Measurements from ENCODE around the gene TSHZ2. TPM values are rescaled to one million over a fixed set of nuclear protein-coding genes. Genes with fewer than 3 reads are reported as not detected.

The TSHZ2 gene
- total and polyA plus RNA-seq, 2 experiments from 2014 or later: 10.4 to 32.0 TPM

DNA sequence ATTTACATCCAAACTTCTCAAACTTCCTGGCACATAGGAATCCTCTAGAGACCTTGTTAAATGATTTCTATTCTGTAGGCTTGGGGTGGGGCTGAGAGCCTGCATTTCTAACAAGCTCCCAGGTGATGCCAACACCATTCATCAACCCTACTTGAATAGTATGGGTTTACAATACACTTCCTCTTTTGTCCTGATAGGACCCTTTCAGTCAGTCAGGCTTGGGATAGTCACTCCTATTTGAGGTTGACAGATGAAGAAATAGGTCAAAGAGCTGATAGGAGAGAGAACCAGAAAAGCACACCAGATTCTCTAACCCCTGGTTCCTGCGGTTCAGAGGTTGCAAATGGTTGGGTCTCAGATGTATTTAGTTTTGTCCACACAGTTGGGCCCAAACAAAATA, 273.4 kb downstream of the TSHZ2 start:
- no peaks in the 10 kb centered on the region for H3K4me1 ChIP-seq (ENCODE audit: low read depth)
- no peak overlapping the region for H3K4me3 ChIP-seq
- TF ChIP-seq, protein P1, sequence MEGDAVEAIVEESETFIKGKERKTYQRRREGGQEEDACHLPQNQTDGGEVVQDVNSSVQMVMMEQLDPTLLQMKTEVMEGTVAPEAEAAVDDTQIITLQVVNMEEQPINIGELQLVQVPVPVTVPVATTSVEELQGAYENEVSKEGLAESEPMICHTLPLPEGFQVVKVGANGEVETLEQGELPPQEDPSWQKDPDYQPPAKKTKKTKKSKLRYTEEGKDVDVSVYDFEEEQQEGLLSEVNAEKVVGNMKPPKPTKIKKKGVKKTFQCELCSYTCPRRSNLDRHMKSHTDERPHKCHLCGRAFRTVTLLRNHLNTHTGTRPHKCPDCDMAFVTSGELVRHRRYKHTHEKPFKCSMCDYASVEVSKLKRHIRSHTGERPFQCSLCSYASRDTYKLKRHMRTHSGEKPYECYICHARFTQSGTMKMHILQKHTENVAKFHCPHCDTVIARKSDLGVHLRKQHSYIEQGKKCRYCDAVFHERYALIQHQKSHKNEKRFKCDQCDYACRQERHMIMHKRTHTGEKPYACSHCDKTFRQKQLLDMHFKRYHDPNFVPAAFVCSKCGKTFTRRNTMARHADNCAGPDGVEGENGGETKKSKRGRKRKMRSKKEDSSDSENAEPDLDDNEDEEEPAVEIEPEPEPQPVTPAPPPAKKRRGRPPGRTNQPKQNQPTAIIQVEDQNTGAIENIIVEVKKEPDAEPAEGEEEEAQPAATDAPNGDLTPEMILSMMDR (IDR thresholded peaks at IDR 0.05; ENCODE audit: low read depth, low read length): no peak
- H3K9me3 ChIP-seq (ENCODE audit: low read depth): no peaks in the 10 kb centered on the region
- H3K27me3 ChIP-seq: no peaks in the 10 kb centered on the region
- no peak overlapping the region for H3K27ac ChIP-seq
- DNase-seq (ENCODE audit: low read depth in 1 of 2, low spot score in 1 of 2): no peak
- H3K36me3 ChIP-seq: no peaks in the 10 kb centered on the region

DNA sequence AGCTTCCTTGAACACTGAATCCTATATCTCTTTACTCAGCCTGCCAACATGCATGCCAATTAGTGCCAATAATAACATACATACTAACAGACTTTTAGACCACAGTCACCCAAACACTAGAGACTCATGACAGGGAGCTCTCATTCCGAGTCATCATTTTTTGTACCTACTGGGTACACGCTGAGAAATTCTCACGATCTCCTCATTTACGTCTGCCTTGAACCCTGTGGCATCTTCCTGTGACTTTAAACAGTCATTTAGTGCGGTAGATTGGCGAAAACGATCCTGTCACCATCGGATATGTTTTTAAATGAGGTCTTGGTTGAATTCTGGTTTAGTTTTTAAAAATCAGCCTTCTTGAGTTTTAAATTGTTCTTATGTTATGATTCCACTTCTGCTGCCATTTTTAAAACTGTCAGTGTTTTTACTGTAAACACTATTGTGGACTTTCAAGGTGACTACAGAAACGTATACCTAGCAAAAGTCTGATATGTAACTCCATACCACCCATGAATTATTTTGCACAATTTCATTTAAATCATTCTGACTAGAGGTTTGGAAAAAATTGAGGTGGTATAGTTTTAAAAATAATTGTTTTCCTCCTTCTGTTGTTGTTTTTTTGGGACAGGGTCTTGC, 275.4 kb downstream of the TSHZ2 start:
- no peak overlapping the region for H3K27ac ChIP-seq
- DNase-seq (ENCODE audit: low read depth in 1 of 2, low spot score in 1 of 2): no peak
- no peaks in the 10 kb centered on the region for H3K4me1 ChIP-seq (ENCODE audit: low read depth)
- H3K27me3 ChIP-seq: no peaks in the 10 kb centered on the region
- no peaks in the 10 kb centered on the region for H3K36me3 ChIP-seq
- TF ChIP-seq, protein P1 (IDR thresholded peaks at IDR 0.05; ENCODE audit: low read depth, low read length): no peak
- no peak overlapping the region for H3K4me3 ChIP-seq
- no peaks in the 10 kb centered on the region for H3K9me3 ChIP-seq (ENCODE audit: low read depth)

DNA sequence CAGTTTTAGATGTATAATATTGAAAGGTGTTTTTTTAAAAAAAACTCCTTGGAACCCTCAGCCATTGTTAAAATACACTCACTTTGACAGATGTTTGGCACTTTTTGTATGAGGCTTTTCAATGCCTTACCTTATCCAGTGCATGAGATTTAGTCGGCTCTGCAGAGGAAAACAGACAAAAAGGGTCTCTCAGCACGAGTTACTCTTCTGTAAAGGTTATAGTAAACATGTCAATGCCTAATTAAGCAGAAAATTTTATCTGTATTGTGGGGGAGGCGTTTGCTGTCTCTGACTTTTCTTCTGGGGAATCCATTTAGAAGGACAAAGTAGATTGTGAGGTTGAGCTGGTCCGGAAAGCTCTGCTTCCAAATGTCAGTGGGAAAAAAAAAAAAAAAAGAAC, 278.3 kb downstream of the TSHZ2 start:
- Histone ChIP-seq H3K27me3 (no peaks in the 10 kb centered on the region), H3K4me3 (no peak overlapping the region), H3K27ac (no peak overlapping the region), H3K4me1 (ENCODE audit: low read depth) (no peaks in the 10 kb centered on the region), H3K36me3 (no peaks in the 10 kb centered on the region), H3K9me3 (ENCODE audit: low read depth) (no peaks in the 10 kb centered on the region)
- TF ChIP-seq, protein P1 (IDR thresholded peaks at IDR 0.05; ENCODE audit: low read depth, low read length): no peak
- DNase-seq (ENCODE audit: low read depth in 1 of 2, low spot score in 1 of 2): no peak

DNA sequence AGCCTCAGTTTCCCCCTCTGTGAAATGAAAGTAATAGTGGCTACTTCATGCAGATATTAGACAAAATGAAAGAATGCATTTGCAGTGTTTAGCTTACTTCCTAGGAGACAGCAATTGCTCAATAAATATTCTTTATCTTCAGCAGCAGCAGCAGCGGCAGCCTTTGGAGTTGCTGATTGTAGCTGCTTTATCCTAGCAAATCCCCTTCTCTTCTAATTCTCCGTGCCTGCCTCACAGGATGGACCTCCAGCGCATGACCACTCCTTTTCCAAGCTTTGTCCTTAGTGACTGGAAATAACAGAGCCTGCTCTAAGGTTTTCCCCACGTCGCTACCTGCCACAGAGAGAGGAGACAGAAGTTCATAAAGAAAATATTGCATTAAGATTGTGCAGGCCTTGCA, 279.8 kb downstream of the TSHZ2 start:
- DNase-seq (ENCODE audit: low read depth in 1 of 2, low spot score in 1 of 2): no peak
- no peaks in the 10 kb centered on the region for H3K27me3 ChIP-seq
- no peak overlapping the region for H3K27ac ChIP-seq
- H3K4me1 ChIP-seq (ENCODE audit: low read depth): no peaks in the 10 kb centered on the region
- H3K9me3 ChIP-seq (ENCODE audit: low read depth): no peaks in the 10 kb centered on the region
- no peaks in the 10 kb centered on the region for H3K36me3 ChIP-seq
- TF ChIP-seq, protein P1 (IDR thresholded peaks at IDR 0.05; ENCODE audit: low read depth, low read length): no peak
- no peak overlapping the region for H3K4me3 ChIP-seq

DNA sequence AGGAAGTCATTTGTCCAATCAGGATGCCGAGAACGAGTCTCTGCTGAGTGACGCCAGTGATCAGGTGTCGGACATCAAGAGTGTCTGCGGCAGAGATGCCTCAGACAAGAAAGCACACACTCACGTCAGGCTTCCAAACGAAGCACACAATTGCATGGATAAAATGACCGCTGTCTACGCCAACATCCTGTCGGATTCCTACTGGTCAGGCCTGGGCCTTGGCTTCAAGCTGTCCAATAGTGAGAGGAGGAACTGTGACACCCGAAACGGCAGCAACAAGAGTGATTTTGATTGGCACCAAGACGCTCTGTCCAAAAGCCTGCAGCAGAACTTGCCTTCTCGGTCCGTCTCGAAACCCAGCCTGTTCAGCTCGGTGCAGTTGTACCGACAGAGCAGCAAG, 281.5 kb downstream of the TSHZ2 start:
- no peaks in the 10 kb centered on the region for H3K27me3 ChIP-seq
- no peak overlapping the region for H3K27ac ChIP-seq
- DNase-seq (ENCODE audit: low read depth in 1 of 2, low spot score in 1 of 2): no peak
- no peaks in the 10 kb centered on the region for H3K4me1 ChIP-seq (ENCODE audit: low read depth)
- H3K9me3 ChIP-seq (ENCODE audit: low read depth): no peaks in the 10 kb centered on the region
- H3K4me3 ChIP-seq: no peak overlapping the region
- TF ChIP-seq, protein P1 (IDR thresholded peaks at IDR 0.05; ENCODE audit: low read depth, low read length): no peak
- no peaks in the 10 kb centered on the region for H3K36me3 ChIP-seq

All from cardiac muscle cell (in vitro differentiated cells and primary cell).